K562 (cell line): ENCODE measurements around the gene CASP9. TPM values are rescaled to one million over a fixed set of nuclear protein-coding genes. Genes with fewer than 3 reads are reported as not detected.

ENCODE experiments used
- ATAC-seq: fragments of 200-7000 bp; cut with Tn5 transposase; 3 replicates; pipeline ENCODE4 v1.9.1; 2020; ENCODE audit warnings: moderate library complexity
- BruUV-seq: library from RNA; stranded (reverse); fragments of 400-500 nt; replicated peaks from 2 replicates; lab custom pipeline; 2021; lab: Mats Ljungman, UMichigan
- CTCF ChIA-PET: fragments of 300-600 bp; formaldehyde crosslinking; extraction: SDS; loops from one replicate; lab custom pipeline; 2021; ENCODE audit warnings: low intra/inter-chr PET ratio; lab: Yijun Ruan, JAX
- POLR2A ChIA-PET: fragments of 300-600, 350-650 bp; sonication (Branson Sonifier 250); formaldehyde crosslinking; extraction: SDS; loops from one replicate; lab custom pipeline; 2021; ENCODE audit warnings: antibody characterized with exemption, inconsistent platforms; lab: Yijun Ruan, JAX
- DNase-seq, 4 experiments: peaks; one replicate each; pipeline versions ENCODE4 v3.0.0 to v3.0.0-alpha.2; 2011 to 2018; ENCODE audit warnings: low spot score in 3 of 4, mixed read lengths in 3 of 4; ENCODE audit errors: extremely low read depth in 1 of 4
- FAIRE-seq: peaks from 2 replicates; lab custom pipeline; 2011; peaks lifted over from hg19 to GRCh38; lab: Jason Lieb, UNC
- H2AFZ ChIP-seq: 2 replicates; pipeline ENCODE4 v1.6.0; 2011; ENCODE audit warnings: low read depth, low read length, control low read depth, inconsistent platforms
- H3K27ac ChIP-seq: fragments of 200-600 bp; 3 replicates; pipeline ENCODE4 v1.8.0; 2011; ENCODE audit warnings: low read depth, mild to moderate bottlenecking, control low read depth, inconsistent platforms, low read length, moderate library complexity, mixed read lengths; ENCODE audit errors: extremely low read depth
- H3K27me3 ChIP-seq, 2 experiments: fragments of 300-600 bp in 1 of 2; 2 replicates in 1 of 2; 3 replicates in 1 of 2; pipeline versions ENCODE4 v1.6.0 to v1.8.0; 2011; ENCODE audit warnings: inconsistent platforms in 2 of 2, low read length in 2 of 2, mild to moderate bottlenecking in 1 of 2, mixed read lengths in 1 of 2, moderate library complexity in 1 of 2; ENCODE audit not compliant: control insufficient read depth in 2 of 2, insufficient read depth in 2 of 2
- H3K36me3 ChIP-seq: fragments of 300-600 bp; 3 replicates; pipeline ENCODE4 v1.8.0; 2011; ENCODE audit warnings: mild to moderate bottlenecking, low read length, inconsistent platforms; ENCODE audit not compliant: control insufficient read depth, insufficient read depth
- H3K4me1 ChIP-seq, 2 experiments: fragments of 200-600 bp in 1 of 2; replicated peaks in 1 of 2; 2 replicates in 1 of 2; 3 replicates in 1 of 2; pipeline versions ENCODE4 v1.5.1 to v1.8.0; 2011; ENCODE audit warnings: inconsistent platforms in 2 of 2, low read length in 2 of 2, mild to moderate bottlenecking in 1 of 2, mixed read lengths in 1 of 2, moderate library complexity in 1 of 2; ENCODE audit not compliant: control insufficient read depth in 2 of 2, insufficient read depth in 2 of 2
- H3K4me2 ChIP-seq: 2 replicates; pipeline ENCODE4 v1.6.1; 2011; ENCODE audit warnings: low read length, control low read depth, inconsistent platforms, mixed read lengths; ENCODE audit not compliant: insufficient read depth
- H3K4me3 ChIP-seq: fragments of 200-600 bp; sonication (generic), shearing (Covaris generic); 2 replicates; pipeline ENCODE4 v1.5.1; 2016; ENCODE audit warnings: control low read depth, inconsistent platforms
- H3K79me2 ChIP-seq: fragments of 200-600 bp; 3 replicates; pipeline ENCODE4 v1.8.0; 2011; ENCODE audit warnings: low read length, inconsistent platforms; ENCODE audit not compliant: control insufficient read depth, insufficient read depth
- H3K9ac ChIP-seq, 2 experiments: 2 replicates each; pipeline versions ENCODE4 v1.6.0 to v1.6.1; 2011; ENCODE audit warnings: low read depth in 2 of 2, low read length in 2 of 2, control low read depth in 1 of 2, inconsistent platforms in 1 of 2, mild to moderate bottlenecking in 1 of 2, mixed read lengths in 1 of 2; ENCODE audit not compliant: insufficient read depth in 1 of 2
- H3K9me1 ChIP-seq: one replicate; pipeline ENCODE4 v1.6.0; 2011; ENCODE audit warnings: inconsistent platforms, mild to moderate bottlenecking, low read length, moderate library complexity; ENCODE audit not compliant: control insufficient read depth, insufficient read depth
- H3K9me3 ChIP-seq: replicated peaks from 2 replicates; pipeline ENCODE4 v1.5.1; 2011; ENCODE audit warnings: low read depth, low read length, inconsistent platforms; ENCODE audit not compliant: control insufficient read depth, insufficient read depth
- H4K20me1 ChIP-seq: replicated peaks from 2 replicates; pipeline ENCODE4 v1.6.1; 2011; ENCODE audit warnings: low read length, inconsistent platforms, mixed read lengths; ENCODE audit not compliant: control insufficient read depth, insufficient read depth
- E2F6 ChIP-seq, 2 experiments: IDR thresholded peaks; 2 replicates each; pipeline ENCODE4 v1.6.1; 2011; ENCODE audit warnings: borderline replicate concordance in 1 of 2, control low read depth in 1 of 2, low read depth in 1 of 2, low read length in 1 of 2, mild to moderate bottlenecking in 1 of 2, mixed read lengths in 1 of 2, moderate library complexity in 1 of 2; ENCODE audit not compliant: insufficient read depth in 1 of 2, insufficient read length in 1 of 2, poor library complexity in 1 of 2, severe bottlenecking in 1 of 2; ENCODE audit errors: extremely low read depth in 1 of 2
- FOXK2 ChIP-seq, 2 experiments: fragments of 450-650 bp; IDR thresholded peaks in 1 of 2; conservative IDR thresholded peaks in 1 of 2; 2 replicates each; pipeline ENCODE4 v1.6.1; 2016; ENCODE audit warnings: low read depth in 2 of 2, mild to moderate bottlenecking in 1 of 2
- HDGF ChIP-seq: fragments of 450-650 bp; IDR thresholded peaks from 2 replicates; pipeline ENCODE4 v1.6.1; 2016
- HNRNPH1 ChIP-seq: fragments of 200-400 bp; formaldehyde crosslinking; optimal IDR thresholded peaks from 2 replicates; pipeline ENCODE3; 2017; ENCODE audit warnings: low read depth, mild to moderate bottlenecking, low read length, moderate library complexity
- HNRNPK ChIP-seq: fragments of 200-400 bp; formaldehyde crosslinking; IDR thresholded peaks from one replicate; pipeline ENCODE4 v1.6.1; 2018; ENCODE audit warnings: mild to moderate bottlenecking, low read depth, low read length; ENCODE audit not compliant: poor library complexity, severe bottlenecking
- MBD2 ChIP-seq: sonication (generic); IDR thresholded peaks from 2 replicates; pipeline ENCODE4 v1.6.1; 2016; ENCODE audit warnings: low read depth, borderline replicate concordance
- NFYB ChIP-seq: IDR thresholded peaks from 2 replicates; pipeline ENCODE4 v1.6.1; 2011; ENCODE audit warnings: mild to moderate bottlenecking, moderate library complexity; ENCODE audit not compliant: insufficient read length; ENCODE audit errors: extremely low read depth
- PRDM10 ChIP-seq: fragments of 450-650 bp; IDR thresholded peaks from 2 replicates; pipeline ENCODE4 v1.6.1; 2018; ENCODE audit not compliant: partially characterized antibody
- RBM25 ChIP-seq: fragments of 200-400 bp; formaldehyde crosslinking; IDR thresholded peaks from 2 replicates; pipeline ENCODE4 v1.6.1; 2018; ENCODE audit warnings: low read length, low read depth, moderate library complexity; ENCODE audit not compliant: severe bottlenecking
- TEAD2 ChIP-seq: fragments of 450-650 bp; IDR thresholded peaks from 2 replicates; pipeline ENCODE4 v1.6.1; 2016; ENCODE audit warnings: missing genetic modification characterization, control low read depth, missing compliant biosample characterization
- ZC3H4 ChIP-seq: sonication (generic); formaldehyde crosslinking; IDR thresholded peaks from 2 replicates; pipeline ENCODE4 v1.9.0; 2021; ENCODE audit warnings: missing genetic modification reagents, borderline replicate concordance
- ZKSCAN1 ChIP-seq: fragments of 150-350 bp; IDR thresholded peaks from 2 replicates; pipeline ENCODE4 v1.6.1; 2016; ENCODE audit warnings: low read depth, low read length
- ZSCAN32 ChIP-seq: fragments of 450-650 bp; formaldehyde crosslinking; IDR thresholded peaks from 2 replicates; pipeline ENCODE4 v1.4.0; 2020; ENCODE audit warnings: mild to moderate bottlenecking, moderate library complexity
- ZZZ3 ChIP-seq: fragments of 450-650 bp; IDR thresholded peaks from 2 replicates; pipeline ENCODE4 v1.6.1; 2016; ENCODE audit warnings: antibody characterized with exemption, mild to moderate bottlenecking, moderate library complexity
- WGBS: fragments of 100-300 bp; shearing (Covaris generic); methylation state at CpG from one replicate; pipeline ENCODE4 v1.1.6; 2016; ENCODE audit warnings: low coverage, mixed read lengths; ENCODE audit not compliant: insufficient coverage; ENCODE audit errors: missing lambda C conversion rate; 5-methylcytosine and 5-hydroxymethylcytosine counted together
- in situ Hi-C: fragments of 300-500 bp; cut with MboI; formaldehyde crosslinking; loops from 4 replicates; pipeline ENCODE4 v1.15.0; 2018; ENCODE audit warnings: inconsistent platforms, mixed read lengths
- intact Hi-C: fragments of 100-400 bp; cut with micrococcal nuclease; formaldehyde crosslinking; loops from 2 replicates; pipeline ENCODE4 v1.14.2; 2022
- polyA plus RNA-seq, 8 experiments: library from polyadenylated mRNA; depleted of rRNA in 4 of 8; stranded (reverse) in 5 of 8; unstranded in 3 of 8; fragments of >200 nt; fragmentation: Nextera tagmentation in 2 of 8; fragmentation: Illumina TruSeq in 1 of 8; extraction: Ambion mirVana in 2 of 8; extraction: Trizol in 1 of 8; gene quantifications; 2 replicates each; pipeline versions ENCODE4 v1.2.1 to v1.2.3, GENCODE V29; 2011 to 2014; ENCODE audit warnings: inconsistent platforms in 1 of 8, missing spikeins in 1 of 8
- total RNA-seq, 7 experiments: library from RNA; depleted of rRNA in 6 of 7; stranded (reverse); fragments of >200 nt in 6 of 7; fragmentation: Illumina TruSeq in 2 of 7; extraction: Trizol in 2 of 7; gene quantifications; 2 replicates each; pipeline versions ENCODE4 v1.2.1 to v1.2.3, GENCODE V29; 2011 to 2021; ENCODE audit warnings: low replicate concordance in 1 of 7
- TF ChIP-seq, protein P1 (sequence below): sonication (generic); formaldehyde crosslinking; IDR thresholded peaks from 2 replicates; pipeline ENCODE4 v1.8.1; 2022; ENCODE audit warnings: missing genetic modification reagents

The CASP9 gene
- total and polyA plus RNA-seq, 9 of the 15 experiments (the other 6 are each of a cell fraction or from before 2014, with no cell fraction given) = 10.8 to 54.1 (median 30.7) TPM

DNA sequence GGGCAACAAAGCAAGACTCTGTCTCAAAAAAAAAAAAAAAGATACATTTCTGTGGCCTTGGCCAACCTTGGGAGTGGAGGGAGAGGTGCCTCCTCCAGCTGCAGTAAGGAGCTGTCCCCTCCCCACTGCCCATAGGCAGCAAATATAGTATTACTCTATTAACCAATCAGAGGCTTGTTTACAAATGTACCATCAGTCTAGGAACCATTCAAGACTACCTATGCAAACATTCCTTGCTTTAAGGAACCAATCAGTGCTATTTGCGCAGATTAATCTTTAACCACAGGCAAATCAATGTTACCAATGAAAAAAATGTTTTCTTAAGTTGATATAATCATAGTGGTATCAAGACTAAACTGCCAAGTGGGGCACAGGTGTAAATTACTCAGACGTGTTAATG lies 66.4 kb downstream of the CASP9 start:
- CTCF ChIA-PET = interaction anchor here (0.6 kb wide), 1 partner anchor 853 kb away, joined by 3 read pairs; no protein-coding TSS in a partner anchor
- Histone ChIP-seq H3K36me3 (no peaks in the 10 kb centered on the region), H3K9me1 (no peaks in the 10 kb centered on the region), H3K4me1 (peaks cover 16 to 17% of the 10 kb centered on the region in 2 experiments), H2AFZ (no peak overlapping the region), H3K79me2 (no peaks in the 10 kb centered on the region), H3K4me2 (no peak overlapping the region), H4K20me1 (no peaks in the 10 kb centered on the region), H3K9me3 (no peaks in the 10 kb centered on the region), H3K27ac (no peak overlapping the region), H3K4me3 (no peak overlapping the region), H3K9ac (no peak overlapping the region), H3K27me3 (no peaks in the 10 kb centered on the region)
- intact Hi-C loops = no loop called here
- POLR2A ChIA-PET = interaction anchor here (0.7 kb wide), 1 partner anchor 895 kb away, joined by 3 read pairs; no protein-coding TSS in a partner anchor
- FAIRE-seq (peak; percentile 15), ATAC-seq (peak; percentile 43), DNase-seq (peak in 1 of 4 experiments; percentile 48)
- in situ Hi-C loops = no loop called here
- no TSS peak for BruUV-seq
- 41% methylated on average over 2 of the region's 2 CpGs for whole genome bisulfite sequencing
- TF ChIP-seq HDGF (no peak), HNRNPH1 (no peak), RBM25 (peak; percentile 58), NFYB (peak; percentile 58), ZZZ3 (no peak), ZC3H4 (no peak), TEAD2 (peak; percentile 46; the same call in 1 of the 2 replicates), ZSCAN32 (CRISPR knock-in tag) (no peak), MBD2 (0 out of 2 replicates have a peak, but pooled peaks have one; percentile 29), FOXK2 (conservative IDR thresholded peaks at IDR 0.05 in 1 of 2, IDR thresholded peaks at IDR 0.05 in 1 of 2; ENCODE audit: low read depth in 2 of 2) (peak; percentile 28 to 42; a peak in 1 of 4 replicates), ZKSCAN1 (no peak), PRDM10 (peak; percentile 44), HNRNPK (no peak), E2F6 (IDR thresholded peaks at IDR 0.05; ENCODE audit: borderline replicate concordance in 1 of 2, extremely low read depth in 1 of 2, insufficient read depth in 1 of 2, insufficient read length in 1 of 2, low read depth in 1 of 2, low read length in 1 of 2, poor library complexity in 1 of 2, severe bottlenecking in 1 of 2) (no peak)
- TF ChIP-seq, protein P1, sequence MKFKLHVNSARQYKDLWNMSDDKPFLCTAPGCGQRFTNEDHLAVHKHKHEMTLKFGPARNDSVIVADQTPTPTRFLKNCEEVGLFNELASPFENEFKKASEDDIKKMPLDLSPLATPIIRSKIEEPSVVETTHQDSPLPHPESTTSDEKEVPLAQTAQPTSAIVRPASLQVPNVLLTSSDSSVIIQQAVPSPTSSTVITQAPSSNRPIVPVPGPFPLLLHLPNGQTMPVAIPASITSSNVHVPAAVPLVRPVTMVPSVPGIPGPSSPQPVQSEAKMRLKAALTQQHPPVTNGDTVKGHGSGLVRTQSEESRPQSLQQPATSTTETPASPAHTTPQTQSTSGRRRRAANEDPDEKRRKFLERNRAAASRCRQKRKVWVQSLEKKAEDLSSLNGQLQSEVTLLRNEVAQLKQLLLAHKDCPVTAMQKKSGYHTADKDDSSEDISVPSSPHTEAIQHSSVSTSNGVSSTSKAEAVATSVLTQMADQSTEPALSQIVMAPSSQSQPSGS (CRISPR knock-in tag) = no peak
